Stimulated activated CD4-positive, alpha-beta T cell treated with anti-CD3 and anti-CD28 coated beads, Interleukin-12 subunit alpha, Interleukin-12 subunit beta, amount 100 ng/mL, for 24 hours (primary cell): ENCODE measurements around the gene ZNF343.
"Not testable (repeated sequence)": the region's sequence is repeated elsewhere in the genome, so short reads cannot be mapped to it uniquely, and the experiment has no call there.

ENCODE experiments used
- DNase-seq, 2 experiments: peaks; one replicate each; pipeline ENCODE4 v3.0.0-alpha.2; 2020; ENCODE audit warnings: low read depth in 2 of 2

Gene ZNF343

GRCh38 chr20:2521369-2522305 lies 12.9 kb upstream of the ZNF343 start:
- DNase-seq, result peak; percentile 17 to 60

GRCh38 chr20:2520617-2521016 lies 11.9 kb upstream of the ZNF343 start:
- no peak for DNase-seq

- no peak for DNase-seq
Measured at GRCh38 chr20:2519115-2519809, 10.5 kb upstream of the ZNF343 start.

- DNase-seq, result no peak
Measured at GRCh38 chr20:2518558-2518957, 9.8 kb upstream of the ZNF343 start.

GRCh38 chr20:2518096-2518495 lies 9.4 kb upstream of the ZNF343 start:
- DNase-seq, result no peak

GRCh38 chr20:2516399-2516798 lies 7.7 kb upstream of the ZNF343 start:
- DNase-seq, result no peak

GRCh38 chr20:2515203-2515602 lies 6.5 kb upstream of the ZNF343 start:
- DNase-seq, result no peak

GRCh38 chr20:2509794-2510193 lies 1.1 kb upstream of the ZNF343 start:
- DNase-seq, result no peak

GRCh38 chr20:2509468-2509781 lies 710 bp upstream of the ZNF343 start:
- no peak for DNase-seq

GRCh38 chr20:2507875-2508630 lies 662 bp downstream of the ZNF343 start:
- no peak for DNase-seq

- DNase-seq, result no peak
Measured at GRCh38 chr20:2507464-2507863, 1.3 kb downstream of the ZNF343 start.

- DNase-seq, result not testable (repeated sequence)
Measured at GRCh38 chr20:2506426-2506825, 2.3 kb downstream of the ZNF343 start.

GRCh38 chr20:2504803-2505202 lies 3.9 kb downstream of the ZNF343 start:
- not testable (repeated sequence) for DNase-seq

GRCh38 chr20:2502808-2503384 lies 5.8 kb downstream of the ZNF343 start:
- not testable (repeated sequence) for DNase-seq

GRCh38 chr20:2485661-2486060 lies 23.1 kb downstream of the ZNF343 start:
- DNase-seq, result no peak

GRCh38 chr20:2485080-2485479 lies 23.6 kb downstream of the ZNF343 start:
- no peak for DNase-seq

- no peak for DNase-seq
Measured at GRCh38 chr20:2483504-2483903, 25.2 kb downstream of the ZNF343 start.

- no peak for DNase-seq
Measured at GRCh38 chr20:2480381-2480780, 28.3 kb downstream of the ZNF343 start.

GRCh38 chr20:2476742-2477615 lies 31.7 kb downstream of the ZNF343 start:
- DNase-seq, result no peak

GRCh38 chr20:2475850-2476741 lies 32.6 kb downstream of the ZNF343 start:
- DNase-seq, result no peak
